Measurements from ENCODE around the gene BSG. TPM values are rescaled to one million over a fixed set of nuclear protein-coding genes. Genes with fewer than 3 reads are reported as not detected.

BSG gene
- total and polyA plus RNA-seq, 7 experiments from 2014 or later, result 109 to 349 (median 159) TPM

GRCh38 chr19:607301-608154, 35.1 kb downstream of the BSG start:
- intact Hi-C loops (cut with micrococcal nuclease), result no loop called here

GRCh38 chr19:608155-609003, 36.0 kb downstream of the BSG start:
- peak overlapping the region in 2 of 10 donors; percentile 29 to 45 for H3K4me3 Mint-ChIP-seq
- H3K36me3 Mint-ChIP-seq, result peaks cover 0 to 4% (median 0%) of the 10 kb centered on the region in 5 donors

More at GRCh38 chr19:607301-608154, 35.1 kb downstream of the BSG start:
- CTCF ChIA-PET, result no interaction called here
- Histone ChIP-seq H3K27me3 (ENCODE audit: control insufficient read depth in 2 of 2, insufficient read depth in 2 of 2, low read length in 2 of 2) (no peaks in the 10 kb centered on the region), H3K36me3 (ENCODE audit: control insufficient read depth in 2 of 3, insufficient read depth in 3 of 3, low read length in 3 of 3) (no peaks in the 10 kb centered on the region), H3K9me3 (ENCODE audit: control insufficient read depth in 2 of 3, low read length in 3 of 3) (no peaks in the 10 kb centered on the region), H3K4me1 (ENCODE audit: control insufficient read depth in 2 of 2, insufficient read depth in 2 of 2, low read length in 2 of 2) (peaks cover 12% of the 10 kb centered on the region in 2 donors), H3K27ac (ENCODE audit: low read depth, low read length) (no peak overlapping the region), H3K4me3 (ENCODE audit: low read length) (no peak overlapping the region)
- DNase-seq (no peak), ATAC-seq (no peak)
- Mint-ChIP-seq H3K4me1 (peaks cover 0 to 18% (median 14%) of the 10 kb centered on the region in 7 donors), H3K27me3 (no peaks in the 10 kb centered on the region), H3K27ac (no peak overlapping the region), H3K9me3 (peaks cover 0 to 4% (median 0%) of the 10 kb centered on the region in 11 donors), H3K4me3 (no peak overlapping the region), H3K36me3 (peaks cover 0 to 4% (median 0%) of the 10 kb centered on the region in 5 donors)
- POLR2A ChIA-PET, result no interaction called here

GRCh38 chr19:609004-609346, 36.6 kb downstream of the BSG start:
- H3K27ac ChIP-seq (ENCODE audit: low read depth, low read length), result no peak overlapping the region
- peaks cover 12% of the 10 kb centered on the region in 2 donors for H3K4me1 ChIP-seq (ENCODE audit: control insufficient read depth in 2 of 2, insufficient read depth in 2 of 2, low read length in 2 of 2)
- ChIA-PET POLR2A (no interaction called here), CTCF (no interaction called here)
- no peaks in the 10 kb centered on the region for H3K27me3 ChIP-seq (ENCODE audit: control insufficient read depth in 2 of 2, insufficient read depth in 2 of 2, low read length in 2 of 2)
- Mint-ChIP-seq H3K27ac (no peak overlapping the region), H3K27me3 (no peaks in the 10 kb centered on the region), H3K4me1 (peaks cover 0 to 18% (median 14%) of the 10 kb centered on the region in 7 donors), H3K9me3 (peaks cover 0 to 4% (median 0%) of the 10 kb centered on the region in 11 donors), H3K36me3 (peaks cover 0 to 4% (median 0%) of the 10 kb centered on the region in 5 donors), H3K4me3 (peak overlapping the region in 1 of 10 donors; percentile 95)
- H3K4me3 ChIP-seq (ENCODE audit: low read length), result no peak overlapping the region
- intact Hi-C loops (cut with micrococcal nuclease), result no loop called here
- DNase-seq, result no peak
- ATAC-seq, result peak; percentile 21
- H3K9me3 ChIP-seq (ENCODE audit: control insufficient read depth in 2 of 3, low read length in 3 of 3), result no peaks in the 10 kb centered on the region
- no peaks in the 10 kb centered on the region for H3K36me3 ChIP-seq (ENCODE audit: control insufficient read depth in 2 of 3, insufficient read depth in 3 of 3, low read length in 3 of 3)

More at GRCh38 chr19:608155-609003, 36.0 kb downstream of the BSG start:
- no peak for ATAC-seq
- no peak for DNase-seq
- H3K9me3 Mint-ChIP-seq, result peaks cover 0 to 4% (median 0%) of the 10 kb centered on the region in 11 donors
- no peak overlapping the region for H3K27ac Mint-ChIP-seq
- ChIA-PET CTCF (no interaction called here), POLR2A (no interaction called here)
- Histone ChIP-seq H3K27me3 (ENCODE audit: control insufficient read depth in 2 of 2, insufficient read depth in 2 of 2, low read length in 2 of 2) (no peaks in the 10 kb centered on the region), H3K4me3 (ENCODE audit: low read length) (no peak overlapping the region), H3K27ac (ENCODE audit: low read depth, low read length) (no peak overlapping the region), H3K9me3 (ENCODE audit: control insufficient read depth in 2 of 3, low read length in 3 of 3) (no peaks in the 10 kb centered on the region), H3K36me3 (ENCODE audit: control insufficient read depth in 2 of 3, insufficient read depth in 3 of 3, low read length in 3 of 3) (no peaks in the 10 kb centered on the region), H3K4me1 (ENCODE audit: control insufficient read depth in 2 of 2, insufficient read depth in 2 of 2, low read length in 2 of 2) (peaks cover 12% of the 10 kb centered on the region in 2 donors)
- peaks cover 0 to 18% (median 14%) of the 10 kb centered on the region in 7 donors for H3K4me1 Mint-ChIP-seq
- no peaks in the 10 kb centered on the region for H3K27me3 Mint-ChIP-seq
- intact Hi-C loops (cut with micrococcal nuclease), result no loop called here

GRCh38 chr19:610071-610800, 37.8 kb downstream of the BSG start:
- Mint-ChIP-seq H3K4me1 (peaks cover 0 to 18% (median 14%) of the 10 kb centered on the region in 7 donors), H3K27ac (peak overlapping the region; percentile 81 to 98 (median 90)), H3K4me3 (peak overlapping the region; percentile 83 to 97 (median 94)), H3K27me3 (no peaks in the 10 kb centered on the region), H3K9me3 (no peaks in the 10 kb centered on the region), H3K36me3 (peaks cover 0 to 12% (median 0%) of the 10 kb centered on the region in 5 donors)
- Histone ChIP-seq H3K4me1 (ENCODE audit: control insufficient read depth in 2 of 2, insufficient read depth in 2 of 2, low read length in 2 of 2) (peaks cover 12% of the 10 kb centered on the region in 2 donors), H3K27me3 (ENCODE audit: control insufficient read depth in 2 of 2, insufficient read depth in 2 of 2, low read length in 2 of 2) (no peaks in the 10 kb centered on the region), H3K36me3 (ENCODE audit: control insufficient read depth in 2 of 3, insufficient read depth in 3 of 3, low read length in 3 of 3) (peaks cover 0 to 4% (median 0%) of the 10 kb centered on the region in 3 experiments), H3K9me3 (ENCODE audit: control insufficient read depth in 2 of 3, low read length in 3 of 3) (no peaks in the 10 kb centered on the region), H3K27ac (ENCODE audit: low read depth, low read length) (peak overlapping the region; percentile 75), H3K4me3 (ENCODE audit: low read length) (peak overlapping the region; percentile 49)
- POLR2A ChIA-PET, result interaction anchor here (0.8 to 1.7 kb wide), 8 partner anchors 22 to 99 kb away, joined by 3 to 7 read pairs (median 4); partner anchors contain the start of genes CDC34 and POLRMT
- CTCF ChIA-PET, result interaction anchor here (0.7 kb wide), 1 partner anchor 35 kb away, joined by 3 read pairs; no protein-coding TSS in a partner anchor
- peak in 6 of 9 donors; percentile 29 to 54 (median 35) for DNase-seq
- intact Hi-C loops (cut with micrococcal nuclease), result loop anchor here (1.0 to 5.0 kb wide), 7 partner anchors 22 to 71 kb away; partner anchors contain the start of genes BSG (in 1 of the 2) and POLRMT (in 1 of the 2)
- ATAC-seq, result peak; percentile 65

GRCh38 chr19:610801-611480, 38.5 kb downstream of the BSG start:
- peaks cover 0 to 14% (median 4%) of the 10 kb centered on the region in 5 donors for H3K36me3 Mint-ChIP-seq
- H3K4me3 ChIP-seq (ENCODE audit: low read length), result peak overlapping the region; percentile 49
- no peaks in the 10 kb centered on the region for H3K27me3 ChIP-seq (ENCODE audit: control insufficient read depth in 2 of 2, insufficient read depth in 2 of 2, low read length in 2 of 2)
- intact Hi-C loops (cut with micrococcal nuclease), result loop anchor here (1.0 to 5.0 kb wide), 9 partner anchors 22 to 100 kb away; partner anchors contain the start of genes BSG (in 2 of the 2) and POLRMT (in 2 of the 2)
- no peaks in the 10 kb centered on the region for H3K27me3 Mint-ChIP-seq
- peaks cover 12% of the 10 kb centered on the region in 2 donors for H3K4me1 ChIP-seq (ENCODE audit: control insufficient read depth in 2 of 2, insufficient read depth in 2 of 2, low read length in 2 of 2)
- no peaks in the 10 kb centered on the region for H3K9me3 ChIP-seq (ENCODE audit: control insufficient read depth in 2 of 3, low read length in 3 of 3)
- ATAC-seq, result peak; percentile 72
- peak overlapping the region; percentile 75 for H3K27ac ChIP-seq (ENCODE audit: low read depth, low read length)
- ChIA-PET POLR2A (interaction anchor here (0.7 to 1.8 kb wide), 9 partner anchors 11 to 100 kb away, joined by 3 to 7 read pairs (median 4); partner anchors contain the start of genes CDC34 and POLRMT), CTCF (interaction anchor here (0.7 kb wide), 1 partner anchor 34 kb away, joined by 3 read pairs; no protein-coding TSS in a partner anchor)
- peaks cover 0 to 4% (median 0%) of the 10 kb centered on the region in 3 experiments for H3K36me3 ChIP-seq (ENCODE audit: control insufficient read depth in 2 of 3, insufficient read depth in 3 of 3, low read length in 3 of 3)
- H3K4me3 Mint-ChIP-seq, result peak overlapping the region; percentile 83 to 97 (median 94)
- DNase-seq, result peak in 8 of 9 donors; percentile 55 to 75 (median 62)
- peak overlapping the region; percentile 81 to 98 (median 90) for H3K27ac Mint-ChIP-seq
- peaks cover 0 to 23% (median 17%) of the 10 kb centered on the region in 7 donors for H3K4me1 Mint-ChIP-seq
- no peaks in the 10 kb centered on the region for H3K9me3 Mint-ChIP-seq
